RWPE1 (cell line): ENCODE measurements around the gene ANKRD44.

Experiments
- CTCF ChIA-PET: fragments of 350-600 bp; sonication (Branson Sonifier 250); formaldehyde crosslinking; extraction: SDS; loops from one replicate; lab custom pipeline; 2021; lab: Yijun Ruan, JAX
- POLR2A ChIA-PET: fragments of 400-600 bp; formaldehyde crosslinking; extraction: SDS; loops from one replicate; lab custom pipeline; 2020; ENCODE audit warnings: antibody characterized with exemption; ENCODE audit not compliant: low non-redundant PET; lab: Yijun Ruan, JAX
- DNase-seq: peaks from one replicate; pipeline ENCODE4 v3.0.0; 2012; ENCODE audit warnings: low spot score
- H3K27ac ChIP-seq: fragments of 450-650 bp; 2 replicates; pipeline ENCODE4 v1.5.1; 2017
- TF ChIP-seq, protein P1 (sequence below): fragments of 450-650 bp; conservative IDR thresholded peaks from 2 replicates; pipeline ENCODE4 v1.5.1; 2017; ENCODE audit warnings: low read depth, mild to moderate bottlenecking

Gene ANKRD44

DNA sequence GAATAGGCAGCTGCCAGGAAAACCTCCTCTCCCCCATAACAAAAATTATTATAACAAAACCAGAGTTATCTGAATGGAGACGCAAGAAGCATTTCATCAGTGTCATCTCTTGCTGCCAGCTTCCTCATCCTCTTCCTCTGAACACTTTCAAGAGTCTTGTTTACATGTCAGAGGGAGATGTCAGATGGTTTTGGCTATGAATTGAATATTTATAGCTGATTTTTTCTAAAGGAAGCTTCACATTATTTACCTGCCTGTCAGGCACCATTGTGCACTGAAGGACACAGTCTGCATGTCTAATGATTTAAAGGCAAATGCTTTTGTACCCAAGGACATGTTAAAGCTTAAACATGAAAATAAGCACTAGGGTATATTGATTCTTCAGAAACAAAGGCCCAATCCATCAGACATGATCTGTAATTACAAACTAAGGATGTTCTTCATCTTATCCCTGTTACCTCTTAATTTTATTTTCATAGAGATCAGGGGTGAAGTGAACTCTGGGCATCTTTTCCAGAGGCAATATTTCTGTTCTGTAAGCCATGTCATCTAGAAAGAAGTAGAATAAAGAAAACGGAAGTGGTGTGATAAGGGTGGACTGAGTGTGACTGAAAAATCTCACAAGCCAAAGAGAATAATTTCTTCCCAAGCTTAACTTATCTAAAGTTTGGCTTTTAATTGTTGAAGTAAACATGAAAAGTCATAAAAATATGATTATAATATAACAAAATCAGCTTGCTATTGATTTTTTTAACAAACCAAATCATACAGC lies 168.7 kb downstream of the ANKRD44 start:
- no peak overlapping the region for H3K27ac ChIP-seq
- ChIA-PET POLR2A (no interaction called here), CTCF (interaction anchor here (0.6 kb wide), 1 partner anchor 76 kb away, joined by 3 read pairs; no protein-coding TSS in a partner anchor)
- DNase-seq: no peak
- TF ChIP-seq, protein P1, sequence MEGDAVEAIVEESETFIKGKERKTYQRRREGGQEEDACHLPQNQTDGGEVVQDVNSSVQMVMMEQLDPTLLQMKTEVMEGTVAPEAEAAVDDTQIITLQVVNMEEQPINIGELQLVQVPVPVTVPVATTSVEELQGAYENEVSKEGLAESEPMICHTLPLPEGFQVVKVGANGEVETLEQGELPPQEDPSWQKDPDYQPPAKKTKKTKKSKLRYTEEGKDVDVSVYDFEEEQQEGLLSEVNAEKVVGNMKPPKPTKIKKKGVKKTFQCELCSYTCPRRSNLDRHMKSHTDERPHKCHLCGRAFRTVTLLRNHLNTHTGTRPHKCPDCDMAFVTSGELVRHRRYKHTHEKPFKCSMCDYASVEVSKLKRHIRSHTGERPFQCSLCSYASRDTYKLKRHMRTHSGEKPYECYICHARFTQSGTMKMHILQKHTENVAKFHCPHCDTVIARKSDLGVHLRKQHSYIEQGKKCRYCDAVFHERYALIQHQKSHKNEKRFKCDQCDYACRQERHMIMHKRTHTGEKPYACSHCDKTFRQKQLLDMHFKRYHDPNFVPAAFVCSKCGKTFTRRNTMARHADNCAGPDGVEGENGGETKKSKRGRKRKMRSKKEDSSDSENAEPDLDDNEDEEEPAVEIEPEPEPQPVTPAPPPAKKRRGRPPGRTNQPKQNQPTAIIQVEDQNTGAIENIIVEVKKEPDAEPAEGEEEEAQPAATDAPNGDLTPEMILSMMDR: no peak

DNA sequence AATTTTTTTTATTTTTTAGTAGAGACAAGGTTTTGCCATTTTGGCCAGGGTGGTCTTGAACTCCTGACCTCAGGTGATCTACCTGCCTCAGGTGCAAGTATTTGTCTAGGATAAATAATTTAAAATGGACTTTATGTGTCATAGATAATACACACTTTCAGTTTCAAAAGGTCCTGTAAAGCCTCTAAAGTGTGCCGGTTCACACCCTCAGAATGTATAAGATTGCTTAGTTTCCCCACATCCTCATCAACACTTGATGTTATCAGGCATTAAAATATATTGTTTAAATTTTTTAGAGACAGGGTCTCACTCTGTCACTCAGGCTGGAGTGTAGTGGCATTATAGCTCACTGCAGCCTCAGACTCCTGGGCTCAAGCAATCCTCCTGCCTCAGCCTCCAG lies 170.5 kb downstream of the ANKRD44 start:
- TF ChIP-seq, protein P1: no peak
- DNase-seq: no peak
- POLR2A ChIA-PET: no interaction called here
- CTCF ChIA-PET: interaction anchor here (0.6 kb wide), 1 partner anchor 744 kb away, joined by 3 read pairs; no protein-coding TSS in a partner anchor
- H3K27ac ChIP-seq: no peak overlapping the region

DNA sequence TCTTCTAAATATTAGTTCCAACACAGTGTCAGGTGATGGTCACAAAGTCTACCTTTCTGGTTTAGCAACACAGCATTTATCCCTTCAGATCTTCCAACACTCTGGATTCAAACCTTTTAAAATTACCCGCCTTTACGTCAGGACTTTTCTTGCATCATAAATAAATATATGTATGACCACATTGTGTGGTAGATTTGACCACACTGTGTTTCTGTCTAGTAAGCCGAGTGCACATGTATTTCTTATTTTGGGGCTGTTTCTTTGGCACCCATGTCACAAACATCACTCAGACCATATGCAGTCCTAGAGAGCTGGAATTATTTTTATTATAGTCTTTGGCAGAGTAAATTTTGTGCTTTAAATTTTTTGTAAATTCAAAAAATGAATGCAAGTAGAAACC lies 172.1 kb downstream of the ANKRD44 start:
- TF ChIP-seq, protein P1: no peak
- CTCF ChIA-PET: interaction anchor here (0.7 kb wide), 1 partner anchor 38 kb away, joined by 3 read pairs; no protein-coding TSS in a partner anchor
- no peak for DNase-seq
- no peak overlapping the region for H3K27ac ChIP-seq
- POLR2A ChIA-PET: no interaction called here

DNA sequence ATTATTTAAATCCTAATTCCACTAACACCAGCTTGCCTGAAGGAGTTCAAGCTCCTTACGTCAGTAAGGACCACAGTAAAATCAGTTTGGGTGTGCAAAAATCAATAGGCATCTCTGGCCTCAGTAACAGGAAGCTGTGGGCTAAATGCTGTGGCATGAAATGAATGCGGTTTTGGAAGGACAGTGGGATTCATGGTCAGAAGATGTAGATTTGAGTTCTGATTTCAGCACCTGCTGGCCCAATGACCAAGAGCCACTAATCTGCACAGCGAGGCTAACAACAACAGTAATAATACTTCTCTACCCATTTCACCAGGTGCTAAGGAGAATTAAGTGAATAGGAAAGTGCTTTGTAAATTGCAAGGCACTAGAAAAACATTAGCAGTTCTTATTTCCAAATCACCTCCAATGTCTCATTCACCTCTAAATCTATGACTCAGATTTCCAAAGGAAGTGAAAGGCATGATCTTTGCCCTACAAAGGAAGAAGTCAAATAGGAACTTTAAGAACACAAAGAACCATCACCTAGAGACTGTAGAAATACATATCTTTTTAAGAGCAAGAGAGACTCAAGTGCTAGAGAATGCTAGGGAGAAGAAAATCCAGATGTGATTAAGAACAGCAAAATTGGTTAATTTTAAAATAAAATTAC lies 172.6 kb downstream of the ANKRD44 start:
- TF ChIP-seq, protein P1: no peak
- CTCF ChIA-PET: interaction anchor here (0.6 to 0.7 kb wide), 2 partner anchors 39 to 205 kb away, joined by 3 to 4 read pairs; no protein-coding TSS in a partner anchor
- DNase-seq: peak; percentile 19
- no peak overlapping the region for H3K27ac ChIP-seq
- POLR2A ChIA-PET: interaction anchor here (0.6 kb wide), 1 partner anchor 13 kb away, joined by 8 read pairs; no protein-coding TSS in a partner anchor

DNA sequence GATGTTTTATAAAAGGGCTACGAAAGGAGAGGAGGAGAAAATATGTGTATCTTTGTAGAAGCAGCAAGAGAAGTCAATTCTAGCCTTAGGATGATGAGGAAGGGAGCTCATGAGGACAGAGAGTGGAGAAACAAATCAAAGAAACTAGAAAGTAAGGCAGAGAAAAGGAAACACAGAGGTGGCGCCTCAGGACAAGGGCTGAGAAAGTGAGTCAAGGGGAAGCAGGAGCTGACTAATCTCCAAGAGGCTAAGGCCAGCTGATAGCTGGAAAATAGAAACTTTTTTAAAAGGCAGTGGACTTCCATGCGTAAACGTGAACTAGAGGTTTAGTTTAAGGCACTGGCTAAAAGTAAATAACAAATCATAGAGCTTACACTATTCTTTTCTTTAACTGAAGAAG lies 173.3 kb downstream of the ANKRD44 start:
- TF ChIP-seq, protein P1: no peak
- peak; percentile 33 for DNase-seq
- H3K27ac ChIP-seq: no peak overlapping the region
- POLR2A ChIA-PET: interaction anchor here (0.6 kb wide), 1 partner anchor 13 kb away, joined by 8 read pairs; no protein-coding TSS in a partner anchor
- CTCF ChIA-PET: no interaction called here

DNA sequence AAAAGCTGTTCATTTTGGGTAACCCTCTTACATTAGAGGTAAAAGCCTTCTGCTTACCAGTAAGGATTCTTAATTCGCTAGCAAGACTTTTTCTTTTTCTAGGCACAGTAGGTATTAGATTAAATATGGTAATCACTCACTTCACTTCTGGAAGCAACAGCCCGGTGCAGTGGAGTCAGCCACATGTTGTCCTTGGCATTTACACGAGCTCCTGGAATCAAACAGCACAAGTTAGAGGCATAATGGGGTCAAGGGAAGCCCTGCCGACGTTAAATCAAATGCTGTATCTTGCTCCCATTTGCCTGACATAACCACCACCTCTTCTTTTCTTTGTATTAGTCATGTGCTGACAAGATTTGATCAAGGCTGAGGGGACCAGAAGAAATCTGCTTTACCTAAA lies 174.1 kb downstream of the ANKRD44 start:
- TF ChIP-seq, protein P1: no peak

More for the DNA sequence above, 174.1 kb downstream of the ANKRD44 start:
- CTCF ChIA-PET: no interaction called here
- no peak for DNase-seq
- POLR2A ChIA-PET: no interaction called here
- no peak overlapping the region for H3K27ac ChIP-seq
